Measurements from ENCODE around the gene SH3TC1.

DNA sequence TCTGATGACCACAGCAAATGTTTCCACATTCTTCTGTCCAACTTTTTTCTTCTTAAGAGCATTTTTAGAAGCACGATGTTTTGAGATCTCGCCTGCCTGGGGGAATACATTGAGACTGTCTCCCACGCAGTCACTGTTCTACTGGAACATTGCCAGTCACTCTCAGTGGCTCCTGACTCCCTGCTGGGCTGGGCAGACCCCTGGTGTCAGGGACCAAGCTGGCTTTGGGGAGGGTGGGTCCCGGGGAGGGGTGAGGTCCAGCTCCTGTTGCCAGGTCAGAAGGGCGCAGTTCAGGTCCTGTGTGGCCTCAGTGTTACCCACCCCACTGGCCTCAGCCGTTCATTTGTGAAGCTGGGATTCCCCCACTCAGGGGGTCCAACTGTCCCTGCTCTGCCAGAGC lies 21.5 kb upstream of the SH3TC1 start:
- TF ChIP-seq, protein P1, sequence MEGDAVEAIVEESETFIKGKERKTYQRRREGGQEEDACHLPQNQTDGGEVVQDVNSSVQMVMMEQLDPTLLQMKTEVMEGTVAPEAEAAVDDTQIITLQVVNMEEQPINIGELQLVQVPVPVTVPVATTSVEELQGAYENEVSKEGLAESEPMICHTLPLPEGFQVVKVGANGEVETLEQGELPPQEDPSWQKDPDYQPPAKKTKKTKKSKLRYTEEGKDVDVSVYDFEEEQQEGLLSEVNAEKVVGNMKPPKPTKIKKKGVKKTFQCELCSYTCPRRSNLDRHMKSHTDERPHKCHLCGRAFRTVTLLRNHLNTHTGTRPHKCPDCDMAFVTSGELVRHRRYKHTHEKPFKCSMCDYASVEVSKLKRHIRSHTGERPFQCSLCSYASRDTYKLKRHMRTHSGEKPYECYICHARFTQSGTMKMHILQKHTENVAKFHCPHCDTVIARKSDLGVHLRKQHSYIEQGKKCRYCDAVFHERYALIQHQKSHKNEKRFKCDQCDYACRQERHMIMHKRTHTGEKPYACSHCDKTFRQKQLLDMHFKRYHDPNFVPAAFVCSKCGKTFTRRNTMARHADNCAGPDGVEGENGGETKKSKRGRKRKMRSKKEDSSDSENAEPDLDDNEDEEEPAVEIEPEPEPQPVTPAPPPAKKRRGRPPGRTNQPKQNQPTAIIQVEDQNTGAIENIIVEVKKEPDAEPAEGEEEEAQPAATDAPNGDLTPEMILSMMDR (IDR thresholded peaks at IDR 0.05; ENCODE audit: low read depth, low read length, missing input control), result no peak
- TF ChIP-seq, protein P2, sequence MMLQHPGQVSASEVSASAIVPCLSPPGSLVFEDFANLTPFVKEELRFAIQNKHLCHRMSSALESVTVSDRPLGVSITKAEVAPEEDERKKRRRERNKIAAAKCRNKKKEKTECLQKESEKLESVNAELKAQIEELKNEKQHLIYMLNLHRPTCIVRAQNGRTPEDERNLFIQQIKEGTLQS (IDR thresholded peaks at IDR 0.05), result no peak
- TF ChIP-seq, protein P3, sequence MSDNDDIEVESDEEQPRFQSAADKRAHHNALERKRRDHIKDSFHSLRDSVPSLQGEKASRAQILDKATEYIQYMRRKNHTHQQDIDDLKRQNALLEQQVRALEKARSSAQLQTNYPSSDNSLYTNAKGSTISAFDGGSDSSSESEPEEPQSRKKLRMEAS (IDR thresholded peaks at IDR 0.05), result no peak
- TF ChIP-seq GABPA (IDR thresholded peaks at IDR 0.05 in 1 of 2, conservative IDR thresholded peaks at IDR 0.05 in 1 of 2), result no peak
- TF ChIP-seq, protein P4, sequence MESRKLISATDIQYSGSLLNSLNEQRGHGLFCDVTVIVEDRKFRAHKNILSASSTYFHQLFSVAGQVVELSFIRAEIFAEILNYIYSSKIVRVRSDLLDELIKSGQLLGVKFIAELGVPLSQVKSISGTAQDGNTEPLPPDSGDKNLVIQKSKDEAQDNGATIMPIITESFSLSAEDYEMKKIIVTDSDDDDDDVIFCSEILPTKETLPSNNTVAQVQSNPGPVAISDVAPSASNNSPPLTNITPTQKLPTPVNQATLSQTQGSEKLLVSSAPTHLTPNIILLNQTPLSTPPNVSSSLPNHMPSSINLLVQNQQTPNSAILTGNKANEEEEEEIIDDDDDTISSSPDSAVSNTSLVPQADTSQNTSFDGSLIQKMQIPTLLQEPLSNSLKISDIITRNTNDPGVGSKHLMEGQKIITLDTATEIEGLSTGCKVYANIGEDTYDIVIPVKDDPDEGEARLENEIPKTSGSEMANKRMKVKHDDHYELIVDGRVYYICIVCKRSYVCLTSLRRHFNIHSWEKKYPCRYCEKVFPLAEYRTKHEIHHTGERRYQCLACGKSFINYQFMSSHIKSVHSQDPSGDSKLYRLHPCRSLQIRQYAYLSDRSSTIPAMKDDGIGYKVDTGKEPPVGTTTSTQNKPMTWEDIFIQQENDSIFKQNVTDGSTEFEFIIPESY (IDR thresholded peaks at IDR 0.05), result no peak
- no peak for TF ChIP-seq YY1 (IDR thresholded peaks at IDR 0.05)
- TF ChIP-seq RAD21 (IDR thresholded peaks at IDR 0.05), result no peak
- no peak for TF ChIP-seq EGR1 (IDR thresholded peaks at IDR 0.05; ENCODE audit: low read depth in 2 of 2)
- TF ChIP-seq HNF4A (conservative IDR thresholded peaks at IDR 0.05), result no peak
- no peak for TF ChIP-seq FOXA1 (IDR thresholded peaks at IDR 0.05)
- no peak for TF ChIP-seq JUND (IDR thresholded peaks at IDR 0.05)
- no peak for TF ChIP-seq TAF1 (conservative IDR thresholded peaks at IDR 0.05)
- TF ChIP-seq, protein P5, sequence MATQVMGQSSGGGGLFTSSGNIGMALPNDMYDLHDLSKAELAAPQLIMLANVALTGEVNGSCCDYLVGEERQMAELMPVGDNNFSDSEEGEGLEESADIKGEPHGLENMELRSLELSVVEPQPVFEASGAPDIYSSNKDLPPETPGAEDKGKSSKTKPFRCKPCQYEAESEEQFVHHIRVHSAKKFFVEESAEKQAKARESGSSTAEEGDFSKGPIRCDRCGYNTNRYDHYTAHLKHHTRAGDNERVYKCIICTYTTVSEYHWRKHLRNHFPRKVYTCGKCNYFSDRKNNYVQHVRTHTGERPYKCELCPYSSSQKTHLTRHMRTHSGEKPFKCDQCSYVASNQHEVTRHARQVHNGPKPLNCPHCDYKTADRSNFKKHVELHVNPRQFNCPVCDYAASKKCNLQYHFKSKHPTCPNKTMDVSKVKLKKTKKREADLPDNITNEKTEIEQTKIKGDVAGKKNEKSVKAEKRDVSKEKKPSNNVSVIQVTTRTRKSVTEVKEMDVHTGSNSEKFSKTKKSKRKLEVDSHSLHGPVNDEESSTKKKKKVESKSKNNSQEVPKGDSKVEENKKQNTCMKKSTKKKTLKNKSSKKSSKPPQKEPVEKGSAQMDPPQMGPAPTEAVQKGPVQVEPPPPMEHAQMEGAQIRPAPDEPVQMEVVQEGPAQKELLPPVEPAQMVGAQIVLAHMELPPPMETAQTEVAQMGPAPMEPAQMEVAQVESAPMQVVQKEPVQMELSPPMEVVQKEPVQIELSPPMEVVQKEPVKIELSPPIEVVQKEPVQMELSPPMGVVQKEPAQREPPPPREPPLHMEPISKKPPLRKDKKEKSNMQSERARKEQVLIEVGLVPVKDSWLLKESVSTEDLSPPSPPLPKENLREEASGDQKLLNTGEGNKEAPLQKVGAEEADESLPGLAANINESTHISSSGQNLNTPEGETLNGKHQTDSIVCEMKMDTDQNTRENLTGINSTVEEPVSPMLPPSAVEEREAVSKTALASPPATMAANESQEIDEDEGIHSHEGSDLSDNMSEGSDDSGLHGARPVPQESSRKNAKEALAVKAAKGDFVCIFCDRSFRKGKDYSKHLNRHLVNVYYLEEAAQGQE (IDR thresholded peaks at IDR 0.05), result no peak
